Measurements from ENCODE around the gene SSR1.
"Not testable (repeated sequence)": the region's sequence is repeated elsewhere in the genome, so short reads cannot be mapped to it uniquely, and the experiment has no call there.

Gene SSR1

DNA sequence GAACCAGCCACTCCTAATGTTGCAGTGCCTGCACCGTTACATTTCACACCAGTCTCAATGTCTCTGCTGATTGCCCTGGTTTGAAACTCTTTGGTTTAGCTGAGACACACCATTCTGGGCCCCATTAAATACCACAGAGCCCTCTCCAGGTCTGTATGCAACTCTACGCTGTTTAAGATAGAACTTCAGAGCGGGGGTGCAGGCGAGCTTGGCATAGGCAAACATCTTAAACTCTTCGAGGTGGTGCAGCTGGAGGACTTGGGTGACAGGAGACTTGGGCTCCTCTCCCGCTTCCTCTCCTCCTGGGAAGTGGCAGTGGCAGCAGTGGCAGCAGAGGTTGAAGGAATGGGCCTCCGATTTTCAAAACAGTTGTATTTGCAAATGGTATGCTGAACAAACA lies 18.5 kb upstream of the SSR1 start:
- Mint-ChIP-seq H3K4me3 (no peak overlapping the region), H3K27ac (no peak overlapping the region), H3K27me3 (peaks cover 1% of the 10 kb centered on the region), H3K9me3 (ENCODE audit: low read depth) (no peaks in the 10 kb centered on the region), H3K4me1 (ENCODE audit: low read depth) (no peaks in the 10 kb centered on the region), H3K36me3 (no peaks in the 10 kb centered on the region)

GRCh38 chr6:7328243-7328642 lies 15.2 kb upstream of the SSR1 start:
- no peak overlapping the region for H3K4me3 Mint-ChIP-seq
- no peaks in the 10 kb centered on the region for H3K4me1 Mint-ChIP-seq (ENCODE audit: low read depth)
- H3K27me3 Mint-ChIP-seq = peaks cover 4% of the 10 kb centered on the region
- no peak overlapping the region for H3K27ac Mint-ChIP-seq
- H3K36me3 Mint-ChIP-seq = no peaks in the 10 kb centered on the region
- peaks cover 4% of the 10 kb centered on the region for H3K9me3 Mint-ChIP-seq (ENCODE audit: low read depth)

DNA sequence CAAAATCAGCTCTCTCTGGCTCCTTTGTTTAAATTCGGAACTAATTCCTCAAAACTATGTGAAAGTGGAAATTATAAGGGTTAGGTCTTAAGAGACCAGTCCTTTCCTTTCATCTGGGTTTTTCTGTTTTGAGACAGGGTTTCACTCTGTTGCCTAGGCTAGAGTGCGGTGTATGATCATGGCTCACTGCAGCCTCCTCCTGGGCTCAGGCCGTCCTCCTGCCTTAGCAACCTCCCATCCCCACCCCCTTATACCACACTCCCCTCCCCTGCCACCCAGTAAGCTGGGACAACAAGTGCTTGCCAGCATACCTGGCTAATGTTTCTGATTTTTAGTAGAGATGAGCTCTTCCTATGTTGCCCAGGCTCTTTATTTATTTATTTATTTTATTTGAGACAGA lies 12.8 kb upstream of the SSR1 start:
- Mint-ChIP-seq H3K4me3 (no peak overlapping the region), H3K4me1 (ENCODE audit: low read depth) (no peaks in the 10 kb centered on the region), H3K27me3 (peaks cover 4% of the 10 kb centered on the region), H3K27ac (no peak overlapping the region), H3K36me3 (no peaks in the 10 kb centered on the region), H3K9me3 (ENCODE audit: low read depth) (peaks cover 4% of the 10 kb centered on the region)

- peaks cover 4% of the 10 kb centered on the region for H3K9me3 Mint-ChIP-seq (ENCODE audit: low read depth)
- no peak overlapping the region for H3K27ac Mint-ChIP-seq
- no peaks in the 10 kb centered on the region for H3K4me1 Mint-ChIP-seq (ENCODE audit: low read depth)
- H3K36me3 Mint-ChIP-seq = no peaks in the 10 kb centered on the region
- no peak overlapping the region for H3K4me3 Mint-ChIP-seq
- H3K27me3 Mint-ChIP-seq = peaks cover 4% of the 10 kb centered on the region
Measured at GRCh38 chr6:7324520-7324919, 11.5 kb upstream of the SSR1 start.

DNA sequence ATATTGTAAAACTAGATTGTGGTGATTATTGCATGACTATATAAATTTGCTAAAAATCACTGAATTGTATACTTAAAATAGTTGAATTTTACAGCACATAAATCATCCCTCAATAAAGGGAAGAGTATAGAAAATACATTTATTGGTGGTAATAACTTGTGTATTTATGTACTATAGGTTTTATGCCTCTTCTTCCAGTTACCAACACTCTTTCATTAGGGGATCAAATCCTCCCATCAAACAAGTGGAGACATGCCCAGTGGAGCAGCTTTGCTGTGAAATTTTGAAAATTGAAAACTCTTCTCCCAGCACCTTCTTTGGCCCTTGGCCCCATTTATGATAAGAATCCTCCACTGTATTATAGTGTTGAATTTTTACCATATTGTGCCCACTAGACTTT lies 10.1 kb upstream of the SSR1 start:
- H3K27me3 Mint-ChIP-seq = peaks cover 4% of the 10 kb centered on the region
- H3K9me3 Mint-ChIP-seq (ENCODE audit: low read depth) = peaks cover 4% of the 10 kb centered on the region
- H3K4me3 Mint-ChIP-seq = no peak overlapping the region
- no peak overlapping the region for H3K27ac Mint-ChIP-seq
- no peaks in the 10 kb centered on the region for H3K4me1 Mint-ChIP-seq (ENCODE audit: low read depth)
- H3K36me3 Mint-ChIP-seq = no peaks in the 10 kb centered on the region

- not testable (repeated sequence) for H3K27me3 Mint-ChIP-seq; H3K9me3 Mint-ChIP-seq (ENCODE audit: low read depth); H3K27ac Mint-ChIP-seq; H3K4me1 Mint-ChIP-seq (ENCODE audit: low read depth); H3K4me3 Mint-ChIP-seq; H3K36me3 Mint-ChIP-seq
Measured at GRCh38 chr6:7321866-7322265, 8.9 kb upstream of the SSR1 start.

- H3K27me3 Mint-ChIP-seq; H3K4me3 Mint-ChIP-seq; H3K4me1 Mint-ChIP-seq (ENCODE audit: low read depth); H3K9me3 Mint-ChIP-seq (ENCODE audit: low read depth); H3K27ac Mint-ChIP-seq; H3K36me3 Mint-ChIP-seq: not testable (repeated sequence)
Measured at GRCh38 chr6:7319406-7319805, 6.4 kb upstream of the SSR1 start.

- H3K4me1 Mint-ChIP-seq (ENCODE audit: low read depth) = peaks cover 15% of the 10 kb centered on the region
Measured at GRCh38 chr6:7317538-7317937, 4.5 kb upstream of the SSR1 start.

GRCh38 chr6:7316658-7317533 lies 3.9 kb upstream of the SSR1 start:
- Mint-ChIP-seq H3K27ac (no peak overlapping the region), H3K27me3 (no peaks in the 10 kb centered on the region), H3K4me3 (no peak overlapping the region), H3K4me1 (ENCODE audit: low read depth) (peaks cover 18% of the 10 kb centered on the region), H3K36me3 (peaks cover 1% of the 10 kb centered on the region), H3K9me3 (ENCODE audit: low read depth) (no peaks in the 10 kb centered on the region)

More at GRCh38 chr6:7317538-7317937, 4.5 kb upstream of the SSR1 start:
- Mint-ChIP-seq H3K27me3 (no peaks in the 10 kb centered on the region), H3K9me3 (ENCODE audit: low read depth) (no peaks in the 10 kb centered on the region), H3K36me3 (no peaks in the 10 kb centered on the region), H3K27ac (no peak overlapping the region), H3K4me3 (no peak overlapping the region)

DNA sequence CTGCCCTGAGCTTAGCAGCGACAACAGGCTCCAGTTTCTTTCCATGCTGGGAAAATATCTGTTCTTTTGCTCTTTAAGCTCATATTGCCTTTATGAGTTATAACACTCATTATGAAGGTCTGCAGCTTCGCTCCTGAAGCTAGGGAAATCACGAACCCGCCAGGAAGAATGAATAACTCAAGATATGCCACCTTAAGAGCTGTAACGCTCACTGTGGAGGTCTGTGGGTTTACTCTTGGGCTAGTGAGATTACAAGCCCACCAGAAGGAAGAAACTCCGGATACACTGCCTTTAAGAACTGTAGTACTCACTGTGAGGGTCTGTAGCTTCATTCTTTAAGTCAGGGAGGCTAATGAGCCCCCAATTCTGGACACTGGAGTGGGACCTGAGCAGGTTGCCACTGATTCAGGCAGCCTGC lies 3.0 kb upstream of the SSR1 start:
- Mint-ChIP-seq H3K4me3 (no peak overlapping the region), H3K4me1 (ENCODE audit: low read depth) (peaks cover 25% of the 10 kb centered on the region), H3K36me3 (peaks cover 2% of the 10 kb centered on the region), H3K27ac (no peak overlapping the region), H3K9me3 (ENCODE audit: low read depth) (no peaks in the 10 kb centered on the region), H3K27me3 (no peaks in the 10 kb centered on the region)

DNA sequence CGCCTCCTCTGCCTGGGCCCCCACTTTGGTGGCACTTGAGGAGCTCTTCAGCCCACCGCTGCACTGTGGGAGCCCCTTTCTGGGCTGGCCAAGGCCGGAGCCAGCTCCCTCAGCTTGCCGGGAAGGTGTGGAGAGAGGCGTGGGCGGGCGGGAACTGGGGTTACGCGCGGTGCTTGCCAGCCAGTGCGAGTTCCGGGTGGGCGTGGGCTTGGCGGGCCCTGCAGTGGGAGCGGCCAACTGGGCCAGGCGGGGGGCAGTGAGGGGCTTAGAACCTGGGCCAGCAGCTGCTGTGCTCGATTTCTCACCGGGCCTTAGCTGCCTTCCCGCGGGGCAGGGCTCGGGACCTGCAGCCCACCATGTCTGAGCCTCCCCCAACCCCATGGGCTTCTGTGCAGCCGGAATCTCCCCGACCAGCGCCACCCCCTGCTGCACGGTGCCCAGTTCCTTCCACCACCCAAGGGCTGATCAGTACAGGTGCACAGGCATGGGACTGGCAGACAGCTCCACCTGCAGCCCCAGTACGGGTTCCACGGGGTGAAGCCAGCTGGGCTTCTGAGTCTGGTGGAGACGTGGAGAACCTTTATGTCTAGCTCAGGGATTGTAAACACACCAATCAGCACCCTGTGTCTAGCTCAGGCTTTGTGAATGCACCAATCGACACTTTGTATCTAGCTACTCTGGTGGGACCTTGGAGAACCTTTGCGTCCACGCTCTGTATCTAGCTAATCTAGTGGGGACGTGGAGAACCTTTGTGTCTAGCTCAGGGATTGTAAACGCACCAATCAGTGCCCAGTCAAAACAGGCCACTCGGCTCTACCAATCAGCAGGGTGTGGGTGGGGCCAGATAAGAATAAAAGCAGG lies 2.3 kb upstream of the SSR1 start:
- not testable (repeated sequence) for H3K4me3 Mint-ChIP-seq; H3K27ac Mint-ChIP-seq; H3K36me3 Mint-ChIP-seq; H3K27me3 Mint-ChIP-seq; H3K9me3 Mint-ChIP-seq (ENCODE audit: low read depth)
- peaks cover 28% of the 10 kb centered on the region for H3K4me1 Mint-ChIP-seq (ENCODE audit: low read depth)

- peak overlapping the region; percentile 91 for H3K27ac Mint-ChIP-seq
- no peaks in the 10 kb centered on the region for H3K27me3 Mint-ChIP-seq
- H3K4me1 Mint-ChIP-seq (ENCODE audit: low read depth) = peaks cover 37% of the 10 kb centered on the region
- peaks cover 7% of the 10 kb centered on the region for H3K36me3 Mint-ChIP-seq
- no peaks in the 10 kb centered on the region for H3K9me3 Mint-ChIP-seq (ENCODE audit: low read depth)
- H3K4me3 Mint-ChIP-seq = peak overlapping the region; percentile 6
Measured at GRCh38 chr6:7314414-7314813, 1.4 kb upstream of the SSR1 start.

- peaks cover 14% of the 10 kb centered on the region for H3K36me3 Mint-ChIP-seq
- H3K27me3 Mint-ChIP-seq = no peaks in the 10 kb centered on the region
- H3K9me3 Mint-ChIP-seq (ENCODE audit: low read depth) = no peaks in the 10 kb centered on the region
- peak overlapping the region; percentile 96 for H3K4me3 Mint-ChIP-seq
- peaks cover 45% of the 10 kb centered on the region for H3K4me1 Mint-ChIP-seq (ENCODE audit: low read depth)
- H3K27ac Mint-ChIP-seq = peak overlapping the region; percentile 91
Measured at GRCh38 chr6:7313505-7314165, 636 bp upstream of the SSR1 start.

GRCh38 chr6:7311917-7312615 lies 933 bp downstream of the SSR1 start:
- H3K27ac Mint-ChIP-seq = peak overlapping the region; percentile 96
- H3K4me1 Mint-ChIP-seq (ENCODE audit: low read depth) = peaks cover 57% of the 10 kb centered on the region
- H3K27me3 Mint-ChIP-seq = no peaks in the 10 kb centered on the region
- peak overlapping the region; percentile 96 for H3K4me3 Mint-ChIP-seq
- no peaks in the 10 kb centered on the region for H3K9me3 Mint-ChIP-seq (ENCODE audit: low read depth)
- H3K36me3 Mint-ChIP-seq = peaks cover 20% of the 10 kb centered on the region
